ENCODE results near the gene DGKQ.

DGKQ gene

DNA sequence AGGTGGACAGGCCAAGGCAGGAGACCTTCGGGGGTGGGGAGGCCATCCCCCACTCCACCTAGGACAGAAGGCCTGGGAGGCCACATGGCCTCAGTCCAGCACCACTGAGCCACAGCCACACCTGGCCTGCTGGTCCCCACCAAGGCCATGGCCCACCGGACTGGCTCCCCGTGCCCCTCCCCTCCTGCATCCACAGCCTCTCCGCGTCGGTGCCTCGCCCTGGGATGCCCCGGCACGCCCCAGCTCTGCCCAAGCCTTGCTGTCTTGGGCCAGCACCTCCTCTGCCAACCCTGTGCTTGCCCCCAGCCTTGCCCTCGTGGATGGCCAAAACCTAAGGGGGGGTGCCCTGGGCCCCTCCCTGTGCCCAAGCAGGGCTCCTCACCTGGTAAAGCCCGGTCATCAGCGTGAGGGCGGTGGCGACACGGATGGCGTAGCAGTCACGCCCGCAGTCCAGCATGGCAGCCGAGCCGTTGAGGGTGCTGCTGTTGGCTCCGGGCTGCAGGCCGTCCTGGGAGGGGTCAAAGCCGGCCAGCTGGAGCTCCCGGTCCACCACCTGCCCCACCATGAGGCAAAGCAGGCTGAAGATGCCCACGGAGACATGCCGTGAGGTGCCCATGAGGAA lies 17.5 kb upstream of the DGKQ start:
- no peak for TF ChIP-seq PAX5 (IDR thresholded peaks at IDR 0.05; ENCODE audit: insufficient read depth, low read length, severe bottlenecking)
- TF ChIP-seq TAF1 (IDR thresholded peaks at IDR 0.05; ENCODE audit: low read depth, low read length): no peak
- TF ChIP-seq POU2F2 (IDR thresholded peaks at IDR 0.05; ENCODE audit: low read depth, low read length): no peak
- TF ChIP-seq POLR2A (IDR thresholded peaks at IDR 0.05; ENCODE audit: low read depth, low read length): no peak
- TF ChIP-seq POLR2AphosphoS5 (IDR thresholded peaks at IDR 0.05; ENCODE audit: low read depth, low read length): no peak
- no peak for TF ChIP-seq SPI1 (IDR thresholded peaks at IDR 0.05; ENCODE audit: low read depth, low read length)
- DNase-seq (ENCODE audit: insufficient read length, low spot score) (no peak), FAIRE-seq (no peak)

- FAIRE-seq (no peak), DNase-seq (ENCODE audit: insufficient read length, low spot score) (no peak)
- no peak for TF ChIP-seq POLR2AphosphoS5 (IDR thresholded peaks at IDR 0.05; ENCODE audit: low read depth, low read length)
Measured at GRCh38 chr4:989722-990471, 16.5 kb upstream of the DGKQ start.

DNA sequence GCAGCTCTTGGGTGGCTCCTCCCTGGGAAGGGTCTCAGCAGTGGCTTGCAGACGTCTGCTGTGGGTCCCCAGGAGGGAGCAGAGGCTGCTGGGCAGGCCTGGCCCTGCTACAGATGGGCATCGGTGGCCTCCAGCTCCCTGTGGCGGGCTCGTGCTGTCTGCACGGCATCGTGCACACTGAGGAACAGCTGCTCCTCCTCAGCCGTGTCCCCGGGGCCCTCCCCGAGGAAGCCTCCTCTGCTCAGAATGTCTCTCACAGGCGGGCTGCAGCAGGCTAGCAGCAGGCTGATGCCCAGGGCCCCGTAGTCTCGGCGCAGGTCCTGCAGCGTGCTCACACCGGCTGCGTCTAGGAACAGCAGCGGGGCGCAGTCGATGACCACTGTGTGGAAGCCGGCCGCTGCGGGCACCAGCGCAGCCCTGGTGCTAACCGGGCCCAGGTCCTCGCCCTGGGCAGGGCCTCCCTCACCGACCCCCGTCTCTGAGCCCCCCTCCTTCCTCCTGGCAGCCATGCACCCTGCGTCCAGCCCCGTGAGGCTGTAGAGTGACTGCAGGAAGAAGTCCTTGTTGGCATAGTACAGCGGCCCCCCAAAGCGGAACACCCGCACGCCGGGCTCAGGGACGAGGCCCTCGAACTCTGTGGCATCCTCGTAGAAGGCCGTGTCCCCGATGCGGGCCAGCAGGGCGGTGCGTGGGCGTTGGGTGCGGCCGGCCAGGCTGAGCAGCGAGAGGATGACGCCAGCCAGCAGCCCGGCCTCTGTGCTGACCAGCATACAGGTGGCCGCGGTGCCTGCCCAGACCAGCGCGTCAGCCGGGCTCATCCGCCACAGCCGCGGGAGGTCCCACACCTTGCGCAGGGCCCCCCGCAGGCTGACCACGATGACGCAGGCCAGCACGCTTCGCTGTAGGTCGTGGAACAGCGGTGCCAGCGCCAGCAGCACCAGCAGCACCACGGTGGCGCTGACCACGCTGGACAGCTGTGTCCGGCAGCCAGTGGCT lies 15.7 kb upstream of the DGKQ start:
- DNase-seq (ENCODE audit: insufficient read length, low spot score) (no peak), FAIRE-seq (no peak)
- TF ChIP-seq POLR2AphosphoS5 (IDR thresholded peaks at IDR 0.05; ENCODE audit: low read depth, low read length) (no peak), PAX5 (IDR thresholded peaks at IDR 0.05; ENCODE audit: insufficient read depth, low read length, severe bottlenecking) (no peak), POU2F2 (IDR thresholded peaks at IDR 0.05; ENCODE audit: low read depth, low read length) (no peak), POLR2A (IDR thresholded peaks at IDR 0.05; ENCODE audit: low read depth, low read length) (no peak), TAF1 (IDR thresholded peaks at IDR 0.05; ENCODE audit: low read depth, low read length) (no peak), SPI1 (IDR thresholded peaks at IDR 0.05; ENCODE audit: low read depth, low read length) (no peak)

DNA sequence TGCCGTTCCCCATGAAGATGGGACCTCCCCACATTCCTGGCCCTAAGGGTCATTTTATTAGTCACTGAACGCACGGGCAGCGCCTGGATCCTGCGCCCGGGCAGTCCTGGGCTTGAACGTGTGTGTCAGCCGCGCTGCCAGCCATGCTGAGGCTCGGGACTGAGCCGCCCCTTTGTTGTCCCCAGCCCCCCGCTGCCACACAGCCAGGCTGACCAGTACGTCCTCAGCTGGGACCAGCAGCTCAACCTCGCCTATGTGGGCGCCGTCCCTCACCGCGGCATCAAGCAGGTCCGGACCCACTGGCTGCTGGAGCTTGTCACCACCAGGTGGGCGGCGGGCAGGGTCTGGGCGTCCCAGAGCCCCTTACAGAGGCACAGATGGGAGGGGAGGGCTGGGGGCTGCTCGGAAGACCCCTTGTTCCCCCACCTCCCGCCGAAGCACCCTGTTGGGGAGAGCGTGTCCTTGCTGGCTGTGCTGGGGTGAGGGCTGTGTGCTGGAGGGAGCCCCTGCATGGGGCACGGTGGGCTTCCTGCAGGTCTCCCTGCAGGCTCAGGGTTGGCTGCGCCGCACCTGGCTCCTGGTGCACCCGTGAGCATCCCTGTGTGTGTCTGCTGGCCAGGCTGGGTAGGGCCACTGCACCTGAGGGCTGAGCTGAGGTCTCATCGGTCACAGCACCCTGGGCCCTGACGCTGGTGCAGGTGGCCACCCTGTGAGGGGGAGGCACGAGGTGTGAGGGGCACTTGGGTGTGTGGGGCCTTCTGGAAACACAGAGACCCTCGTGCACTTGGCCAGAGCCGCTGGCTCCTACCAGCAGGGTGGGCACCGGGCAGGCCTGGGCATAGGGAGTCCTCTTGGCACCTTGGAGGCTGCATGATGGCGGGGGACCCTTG lies 14.5 kb upstream of the DGKQ start:
- TF ChIP-seq PAX5 (IDR thresholded peaks at IDR 0.05; ENCODE audit: insufficient read depth, low read length, severe bottlenecking): no peak
- no peak for TF ChIP-seq POLR2AphosphoS5 (IDR thresholded peaks at IDR 0.05; ENCODE audit: low read depth, low read length)
- no peak for TF ChIP-seq SPI1 (IDR thresholded peaks at IDR 0.05; ENCODE audit: low read depth, low read length)
- no peak for TF ChIP-seq POU2F2 (IDR thresholded peaks at IDR 0.05; ENCODE audit: low read depth, low read length)
- no peak for TF ChIP-seq TAF1 (IDR thresholded peaks at IDR 0.05; ENCODE audit: low read depth, low read length)
- TF ChIP-seq POLR2A (IDR thresholded peaks at IDR 0.05; ENCODE audit: low read depth, low read length): no peak
- FAIRE-seq: no peak

GRCh38 chr4:986879-987623 lies 13.7 kb upstream of the DGKQ start, which contains the start of gene IDUA:
Gene IDUA (plus strand): TSS chr4:987044. CDS start chr4:987085, 41 bp downstream.
- FAIRE-seq (peak; percentile 88), DNase-seq (ENCODE audit: insufficient read length, low spot score) (peak; percentile 91)
- TF ChIP-seq POLR2AphosphoS5 (IDR thresholded peaks at IDR 0.05; ENCODE audit: low read depth, low read length) (no peak), SPI1 (IDR thresholded peaks at IDR 0.05; ENCODE audit: low read depth, low read length) (no peak), PAX5 (IDR thresholded peaks at IDR 0.05; ENCODE audit: insufficient read depth, low read length, severe bottlenecking) (no peak), POU2F2 (IDR thresholded peaks at IDR 0.05; ENCODE audit: low read depth, low read length) (no peak), POLR2A (IDR thresholded peaks at IDR 0.05; ENCODE audit: low read depth, low read length) (no peak), TAF1 (IDR thresholded peaks at IDR 0.05; ENCODE audit: low read depth, low read length) (no peak)

More for the DNA sequence above, 14.5 kb upstream of the DGKQ start:
- no peak for DNase-seq (ENCODE audit: insufficient read length, low spot score)

DNA sequence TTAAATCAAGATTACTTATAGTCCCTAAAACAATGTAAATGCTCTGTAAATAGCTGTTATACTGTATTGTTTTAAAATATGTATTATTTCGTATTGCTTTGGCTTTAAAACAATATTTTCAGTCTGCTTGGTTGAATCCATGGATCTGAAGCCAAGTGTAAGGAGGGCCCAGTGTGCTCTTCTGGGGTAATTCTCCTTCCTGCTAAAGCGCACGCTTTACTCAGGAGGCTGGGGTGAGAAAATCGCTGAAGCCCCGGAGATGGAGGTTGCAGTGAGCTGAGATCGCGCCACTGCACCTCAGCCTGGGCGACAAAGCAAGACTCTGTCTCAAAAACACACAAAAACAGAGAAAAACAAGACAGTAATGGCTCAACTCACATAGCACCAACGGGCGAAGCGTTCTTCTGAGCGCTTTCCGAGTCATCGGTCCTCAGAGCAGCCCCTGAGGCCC lies 13.1 kb upstream of the DGKQ start:
- FAIRE-seq: no peak

DNA sequence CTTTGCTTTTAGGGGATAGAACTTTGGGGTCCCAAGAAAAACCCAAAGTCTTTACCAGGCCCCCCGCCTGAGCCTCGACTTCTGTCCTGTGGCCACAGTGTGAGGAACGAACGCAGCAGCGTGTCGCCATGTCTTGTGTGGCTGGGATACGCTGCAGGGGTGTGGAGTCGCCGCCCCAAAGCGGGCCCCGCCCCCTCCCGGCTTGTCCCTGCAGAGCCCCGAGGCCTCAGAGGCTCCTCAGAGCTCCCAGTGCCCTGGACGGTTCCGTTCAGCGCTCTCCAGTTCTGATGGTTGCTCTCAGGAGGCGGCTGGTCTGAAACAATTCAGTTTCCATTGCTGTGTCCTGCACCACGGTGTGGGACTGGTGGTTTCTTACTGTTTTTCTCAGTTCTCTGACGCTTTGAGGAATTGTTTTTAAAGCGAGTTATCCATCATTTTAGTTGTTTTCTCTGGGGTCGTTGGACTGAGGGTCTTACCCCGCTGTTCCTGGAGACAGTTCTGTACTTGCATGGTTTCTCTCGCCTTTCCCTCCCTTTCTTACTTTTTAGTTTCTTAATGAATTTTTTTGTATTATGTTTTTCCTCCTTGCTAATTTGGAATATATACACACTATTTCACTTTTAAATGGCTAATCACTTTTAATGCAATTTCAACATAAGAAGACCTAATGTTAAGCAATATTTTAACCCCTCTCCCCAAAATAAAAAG lies 11.9 kb upstream of the DGKQ start:
- FAIRE-seq (no peak), DNase-seq (ENCODE audit: insufficient read length, low spot score) (no peak)
- TF ChIP-seq POU2F2 (IDR thresholded peaks at IDR 0.05; ENCODE audit: low read depth, low read length) (no peak), TAF1 (IDR thresholded peaks at IDR 0.05; ENCODE audit: low read depth, low read length) (no peak), POLR2A (IDR thresholded peaks at IDR 0.05; ENCODE audit: low read depth, low read length) (no peak), POLR2AphosphoS5 (IDR thresholded peaks at IDR 0.05; ENCODE audit: low read depth, low read length) (no peak), PAX5 (IDR thresholded peaks at IDR 0.05; ENCODE audit: insufficient read depth, low read length, severe bottlenecking) (no peak)

More for the DNA sequence above, 13.1 kb upstream of the DGKQ start:
- TF ChIP-seq POU2F2 (IDR thresholded peaks at IDR 0.05; ENCODE audit: low read depth, low read length): no peak
- no peak for DNase-seq (ENCODE audit: insufficient read length, low spot score)
